ENCODE data around the gene FKBP14.

Gene FKBP14

DNA sequence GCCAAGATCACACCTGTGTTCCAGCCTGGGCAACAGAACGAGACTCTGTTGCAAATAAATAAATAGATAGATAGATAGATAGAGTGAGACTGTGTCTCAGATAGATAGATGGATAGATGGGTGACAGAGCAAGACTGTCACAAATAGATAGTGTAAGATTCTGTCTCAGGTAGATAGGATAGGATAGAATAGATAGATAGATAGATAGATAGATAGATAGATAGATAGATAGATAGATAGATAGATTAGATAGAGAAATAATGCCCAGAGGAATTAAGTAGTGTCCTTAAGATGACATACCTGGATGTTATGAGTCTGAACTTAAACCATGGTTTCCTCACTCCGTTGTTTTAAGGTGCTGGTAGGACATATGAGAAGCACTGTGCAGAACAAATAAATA lies 9.7 kb upstream of the FKBP14 start:
- no peak overlapping the region for H3K4me3 ChIP-seq (ENCODE audit: low read depth, low read length)
- TF ChIP-seq CTCF (conservative IDR thresholded peaks at IDR 0.05; ENCODE audit: low read depth, low read length): no peak
- DNase-seq (ENCODE audit: low read depth): no peak

GRCh38 chr7:30034501-30034900 lies 8.0 kb upstream of the FKBP14 start:
- no peak for DNase-seq (ENCODE audit: low read depth)
- no peak for TF ChIP-seq CTCF (conservative IDR thresholded peaks at IDR 0.05; ENCODE audit: low read depth, low read length)
- no peak overlapping the region for H3K4me3 ChIP-seq (ENCODE audit: low read depth, low read length)

- H3K4me3 ChIP-seq (ENCODE audit: low read depth, low read length): no peak overlapping the region
- DNase-seq (ENCODE audit: low read depth): peak; percentile 86
- TF ChIP-seq CTCF (conservative IDR thresholded peaks at IDR 0.05; ENCODE audit: low read depth, low read length): no peak
Observed at GRCh38 chr7:30032310-30033125, 6.0 kb upstream of the FKBP14 start.

DNA sequence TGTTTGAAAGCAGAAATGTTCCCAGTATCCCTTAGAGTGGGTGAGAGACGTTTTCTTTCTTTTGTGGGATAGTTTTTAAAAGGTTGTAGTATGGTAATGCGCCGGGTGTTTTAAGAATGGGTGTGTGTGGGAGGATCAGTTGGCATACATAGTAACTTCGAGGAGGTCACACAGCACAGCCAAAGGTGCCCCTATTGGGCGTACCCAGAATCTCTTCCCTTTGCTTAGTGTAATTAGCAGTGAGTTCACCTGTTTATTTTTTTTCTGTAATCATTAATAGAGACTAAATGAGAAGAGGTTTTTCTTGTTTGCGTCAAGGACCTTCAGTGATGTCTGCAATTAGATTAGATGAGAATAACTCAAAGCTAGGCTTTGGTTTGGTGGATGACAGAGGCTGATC lies 3.2 kb upstream of the FKBP14 start:
- DNase-seq (ENCODE audit: low read depth): no peak
- peak overlapping the region; percentile 81 for H3K4me3 ChIP-seq (ENCODE audit: low read depth, low read length)
- TF ChIP-seq CTCF (conservative IDR thresholded peaks at IDR 0.05; ENCODE audit: low read depth, low read length): no peak

- peak; percentile 36 for DNase-seq (ENCODE audit: low read depth)
- peak; percentile 13 for TF ChIP-seq CTCF (conservative IDR thresholded peaks at IDR 0.05; ENCODE audit: low read depth, low read length)
- H3K4me3 ChIP-seq (ENCODE audit: low read depth, low read length): peak overlapping the region; percentile 81
Observed at GRCh38 chr7:30028749-30029635, 2.5 kb upstream of the FKBP14 start.

DNA sequence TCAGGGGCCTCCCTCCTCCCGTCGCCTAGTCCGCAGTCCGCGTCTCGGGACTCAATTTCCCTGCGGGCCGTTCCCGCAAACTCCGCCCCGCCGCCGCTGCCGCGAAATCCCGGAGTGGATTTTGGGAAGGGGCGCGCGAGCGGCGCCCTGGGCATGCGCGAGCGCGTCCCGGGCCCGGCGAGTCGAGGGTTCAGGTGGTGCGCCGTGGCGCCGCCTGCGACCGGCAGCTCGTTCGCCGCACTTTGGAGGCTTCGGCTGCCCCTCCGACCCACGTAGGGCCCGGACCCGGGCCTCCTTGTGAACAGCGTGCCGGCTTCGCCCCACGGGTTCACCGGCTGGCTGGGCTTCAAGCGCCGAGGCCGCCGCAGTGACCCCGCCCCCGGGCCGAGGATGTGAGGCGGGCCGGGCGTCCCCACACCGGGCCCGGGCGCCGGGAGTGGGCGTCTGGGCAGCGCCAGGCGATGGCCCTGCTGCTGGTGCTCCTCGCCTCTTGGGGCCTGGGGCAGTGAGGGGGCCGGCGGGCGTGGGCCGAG lies 1.8 kb upstream of the FKBP14 start, which contains the start of gene PLEKHA8:
PLEKHA8 (plus strand) TSS at position 197 of the 533 bp plus-strand sequence. CDS start 351 bp downstream, outside the sequence.
- no peak for TF ChIP-seq CTCF (conservative IDR thresholded peaks at IDR 0.05; ENCODE audit: low read depth, low read length)
- peak within 1 kb of the TSS; percentile 81 for H3K4me3 ChIP-seq (ENCODE audit: low read depth, low read length)
- DNase-seq (ENCODE audit: low read depth): peak; percentile 88

Data from choroid plexus epithelial cell (primary cell).